GM18868 (cell line): Measurements from ENCODE around the gene MAP3K20.
A peak's percentile ranks its signal among the peaks of the same experiment; 100 is the strongest.
"Not testable (repeated sequence)": the region's sequence is repeated elsewhere in the genome, so short reads cannot be mapped to it uniquely, and the experiment has no call there.

Source experiments
- ATAC-seq: cut with Tn5 transposase; IDR thresholded peaks from one replicate; pipeline ENCODE4 v1.9.1; 2021; ENCODE audit warnings: mild to moderate bottlenecking, moderate library complexity; ENCODE audit not compliant: unreplicated experiment

The MAP3K20 gene

DNA sequence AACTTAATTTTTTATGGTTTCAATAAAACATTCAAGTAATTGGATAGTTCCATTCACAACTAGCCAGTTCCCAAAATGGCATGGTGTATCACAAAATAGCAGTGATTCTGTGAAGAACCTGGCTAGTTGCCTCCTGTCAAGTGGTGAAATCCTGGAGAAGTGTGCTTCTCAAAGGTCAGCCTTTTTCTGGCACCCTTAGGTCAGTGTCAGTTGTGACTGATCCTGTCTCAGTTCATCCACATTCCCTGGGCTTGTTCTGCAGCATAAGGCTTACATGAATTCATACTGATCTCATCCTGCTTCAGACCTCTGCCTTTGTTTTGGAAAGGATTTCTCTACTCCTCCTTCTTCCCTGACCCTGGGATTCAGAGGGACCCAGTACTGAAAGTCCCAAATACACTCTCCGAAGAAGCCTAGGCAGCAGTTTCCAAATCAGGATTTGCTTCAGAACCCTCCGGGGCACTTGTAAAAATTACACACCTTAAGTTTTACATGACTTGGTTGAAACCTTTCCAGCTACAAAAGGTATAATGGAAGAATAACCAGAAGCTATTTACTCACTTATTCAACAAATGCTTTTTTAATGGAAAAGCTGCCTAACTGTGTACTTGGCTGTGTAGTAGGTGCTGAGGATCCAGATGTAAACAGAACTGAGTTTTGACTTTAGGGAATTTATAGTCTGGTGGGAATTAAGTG, 11.0 kb downstream of the MAP3K20 start:
- ATAC-seq: no peak

DNA sequence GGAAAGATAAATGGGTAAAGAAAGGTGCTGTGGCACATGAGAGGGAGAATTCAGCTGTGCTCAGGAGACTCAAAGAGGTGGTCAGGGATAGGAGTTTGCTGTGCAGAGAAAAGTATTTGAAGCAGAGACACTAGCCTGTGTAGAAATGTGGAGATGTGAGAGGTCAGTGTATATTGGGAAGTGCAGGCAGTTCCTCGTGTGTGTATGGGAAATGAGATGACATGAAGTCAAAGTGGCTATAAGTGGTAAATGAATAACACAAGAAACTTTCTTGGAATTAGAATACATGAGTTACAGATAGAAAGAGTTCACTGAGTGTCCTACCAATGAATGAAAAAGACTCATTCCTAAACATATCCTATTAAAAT, 11.6 kb downstream of the MAP3K20 start:
- ATAC-seq: no peak

DNA sequence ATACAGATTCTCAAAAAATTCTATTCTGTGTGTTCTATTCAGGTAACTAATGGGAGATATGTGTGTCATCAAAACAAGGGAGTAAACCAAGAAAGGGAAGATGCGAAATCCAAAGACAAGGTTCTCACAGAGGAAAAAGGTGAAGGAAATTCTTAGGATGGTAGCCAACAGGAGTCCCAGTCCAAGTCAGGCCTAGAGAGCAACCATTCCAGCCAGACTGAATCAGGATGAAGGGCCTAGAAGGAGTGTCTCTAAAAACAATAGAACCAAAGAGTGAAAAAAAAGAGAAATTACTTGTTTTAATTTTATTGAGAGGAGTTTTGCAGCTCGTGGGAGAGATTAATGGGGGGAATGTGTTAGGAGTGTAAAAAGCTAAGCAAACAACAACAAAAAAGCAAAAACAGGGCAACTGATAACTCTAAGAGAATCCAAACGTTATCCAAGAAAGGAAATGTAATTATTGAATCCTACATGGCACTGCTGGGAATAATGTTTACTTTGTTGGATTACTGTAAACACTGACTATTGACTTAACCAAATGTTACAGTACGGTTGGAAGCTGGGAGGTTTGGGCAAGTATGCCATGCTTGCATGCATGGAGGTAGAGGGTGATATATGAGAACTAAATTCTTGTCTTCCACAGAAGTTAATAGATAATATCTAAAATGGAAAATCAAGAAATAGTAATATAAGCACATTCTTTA, 12.3 kb downstream of the MAP3K20 start:
- ATAC-seq: no peak

DNA sequence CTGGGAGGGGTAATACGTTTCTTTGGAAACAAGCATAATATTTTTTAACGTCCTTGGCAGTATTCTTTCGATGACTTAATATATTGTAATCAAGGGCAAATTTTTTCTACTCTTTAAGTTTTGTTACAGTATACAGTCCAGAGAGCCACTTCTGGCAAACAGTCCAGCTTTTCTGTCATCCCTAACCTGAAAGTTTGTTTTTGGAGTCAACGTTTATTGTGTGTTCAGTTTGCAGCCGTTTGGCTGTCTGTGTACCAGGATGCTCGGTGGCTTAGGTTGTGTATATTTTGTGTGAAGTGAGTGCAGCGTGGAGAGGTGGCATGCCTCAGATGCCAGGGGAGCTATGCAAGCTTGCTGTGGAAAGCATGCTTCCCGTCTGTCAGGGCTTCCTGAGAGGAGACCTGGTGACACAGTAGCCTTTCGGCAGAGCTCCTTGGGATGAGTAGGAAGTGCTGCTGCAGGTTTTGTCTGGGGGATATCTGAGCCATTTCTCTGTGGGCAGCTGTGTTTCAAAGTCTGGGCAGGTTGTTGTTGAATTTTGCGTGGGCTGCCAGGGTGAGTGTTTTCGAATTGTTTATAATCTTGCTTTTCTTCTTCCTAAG, 14.7 kb downstream of the MAP3K20 start:
- no peak for ATAC-seq

DNA sequence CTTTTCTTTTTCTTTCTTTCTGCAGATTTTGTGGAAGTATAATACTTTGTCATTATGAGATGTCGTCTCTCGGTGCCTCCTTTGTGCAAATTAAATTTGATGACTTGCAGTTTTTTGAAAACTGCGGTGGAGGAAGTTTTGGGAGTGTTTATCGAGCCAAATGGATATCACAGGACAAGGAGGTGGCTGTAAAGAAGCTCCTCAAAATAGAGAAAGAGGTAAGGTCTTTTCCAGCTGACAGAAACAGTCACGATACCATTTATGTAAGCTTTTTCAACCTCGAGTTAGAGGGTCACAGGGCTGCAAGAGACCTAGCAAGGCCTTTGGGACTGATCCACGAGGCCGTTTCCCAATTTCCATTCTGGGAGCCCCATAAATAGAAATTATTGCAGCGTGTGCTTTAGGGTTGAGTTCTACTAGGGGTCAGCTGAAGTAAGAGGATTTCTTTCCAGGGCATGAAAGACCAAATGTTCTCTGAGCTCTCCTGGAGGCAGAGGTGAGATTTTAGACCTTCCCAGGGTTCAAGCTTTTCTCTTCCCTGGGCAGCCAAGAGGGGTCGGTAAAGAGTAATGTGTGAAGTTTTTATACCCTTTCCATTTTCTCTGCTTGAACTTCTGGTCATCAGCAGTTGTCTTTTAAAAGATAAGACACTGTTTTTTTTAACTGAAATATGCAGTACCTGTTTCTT, 15.5 kb downstream of the MAP3K20 start:
- ATAC-seq: no peak

DNA sequence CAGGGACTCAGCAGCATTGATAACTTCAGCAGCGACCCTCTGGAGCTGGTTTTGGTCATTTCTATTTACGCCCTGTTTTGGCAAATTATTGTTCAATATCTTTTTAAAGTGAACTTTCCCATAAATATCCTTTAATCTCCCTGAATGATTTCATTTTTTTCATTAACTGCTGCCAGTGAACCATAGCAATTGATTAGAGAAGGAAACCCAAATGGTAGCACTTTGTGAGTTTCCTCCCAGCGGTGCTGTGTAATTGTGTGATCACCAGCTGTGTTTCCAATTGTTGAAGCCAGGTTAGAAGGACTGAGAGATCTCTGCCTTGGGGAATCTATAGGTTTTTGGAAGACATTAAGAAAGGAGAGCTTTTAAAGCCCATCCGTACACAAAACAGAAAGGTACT, 16.3 kb downstream of the MAP3K20 start:
- no peak for ATAC-seq

DNA sequence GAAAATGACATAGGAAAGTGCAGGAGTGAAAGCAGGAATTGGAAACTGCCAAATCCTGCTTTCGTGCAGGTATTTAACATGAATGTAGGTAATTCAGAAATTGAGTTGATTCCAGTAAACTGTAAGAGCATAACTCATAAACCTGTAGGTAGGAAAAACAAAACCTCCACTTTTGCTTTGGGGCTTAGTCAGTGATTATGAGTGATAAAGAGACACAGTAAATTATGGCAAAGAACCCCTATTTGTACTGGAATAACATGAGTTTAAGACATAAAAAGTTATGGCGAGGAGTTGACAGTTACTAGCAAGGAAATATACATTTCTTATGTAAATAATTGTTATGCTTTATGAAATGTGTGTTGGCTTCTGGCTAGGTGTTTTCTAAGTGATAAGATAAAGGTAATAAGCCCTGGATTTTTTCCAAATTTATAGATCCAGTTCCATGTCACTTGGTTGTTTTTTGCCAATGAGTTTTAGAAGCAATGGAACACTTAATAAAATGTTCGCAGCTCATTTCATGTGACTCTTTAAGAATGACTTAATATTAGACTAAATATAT, 17.3 kb downstream of the MAP3K20 start:
- ATAC-seq: no peak

DNA sequence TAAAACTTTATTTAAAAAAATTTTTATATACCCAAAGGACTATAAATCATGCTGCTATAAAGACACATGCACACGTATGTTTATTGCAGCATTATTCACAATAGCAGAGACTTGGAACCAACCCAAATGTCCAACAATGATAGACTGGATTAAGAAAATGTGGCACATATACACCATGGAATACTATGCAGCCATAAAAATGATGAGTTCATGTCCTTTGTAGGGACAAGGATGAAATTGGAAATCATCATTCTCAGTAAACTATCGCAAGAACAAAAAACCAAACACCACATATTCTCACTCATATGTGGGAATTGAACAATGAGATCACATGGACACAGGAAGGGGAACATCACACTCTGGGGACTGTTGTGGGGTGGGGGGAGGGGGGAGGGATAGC, 18.0 kb downstream of the MAP3K20 start:
- not testable (repeated sequence) for ATAC-seq

DNA sequence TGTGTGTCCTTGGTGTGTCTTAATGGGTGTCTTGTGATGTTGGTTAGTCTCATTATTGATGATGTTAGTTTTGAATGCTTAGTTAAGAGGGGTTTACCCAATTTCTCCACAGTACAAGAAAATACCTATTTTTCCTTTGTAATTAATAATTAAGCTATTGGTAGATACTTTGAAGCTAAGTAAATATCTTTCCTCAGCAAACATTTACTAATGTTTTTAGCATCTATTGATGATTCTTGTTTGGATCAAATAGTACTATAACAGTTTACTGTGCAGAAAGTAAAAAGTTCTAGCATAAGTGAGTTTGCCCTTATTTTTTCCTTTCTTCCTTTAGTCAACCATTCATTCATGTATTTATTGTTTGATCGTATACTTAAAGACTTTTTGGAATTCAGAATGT, 19.1 kb downstream of the MAP3K20 start:
- ATAC-seq: no peak

DNA sequence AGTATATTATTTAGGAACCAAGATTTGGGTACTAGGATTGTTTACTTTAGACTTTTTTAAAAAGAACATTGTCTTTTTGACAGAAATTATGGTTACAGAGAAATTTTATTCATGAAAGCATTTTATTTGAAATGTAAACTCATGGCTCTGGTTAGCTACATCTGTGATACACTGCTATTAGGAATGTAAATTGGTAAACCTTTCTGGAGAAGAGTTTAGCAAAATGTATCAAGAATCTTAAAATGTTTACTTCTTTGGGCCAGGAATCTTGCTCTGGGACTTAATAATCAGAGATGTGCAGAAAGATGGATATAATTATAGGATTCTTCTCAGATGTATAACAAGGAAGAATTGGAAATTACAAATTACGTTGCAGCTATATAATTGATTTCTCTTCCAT, 19.7 kb downstream of the MAP3K20 start:
- no peak for ATAC-seq

DNA sequence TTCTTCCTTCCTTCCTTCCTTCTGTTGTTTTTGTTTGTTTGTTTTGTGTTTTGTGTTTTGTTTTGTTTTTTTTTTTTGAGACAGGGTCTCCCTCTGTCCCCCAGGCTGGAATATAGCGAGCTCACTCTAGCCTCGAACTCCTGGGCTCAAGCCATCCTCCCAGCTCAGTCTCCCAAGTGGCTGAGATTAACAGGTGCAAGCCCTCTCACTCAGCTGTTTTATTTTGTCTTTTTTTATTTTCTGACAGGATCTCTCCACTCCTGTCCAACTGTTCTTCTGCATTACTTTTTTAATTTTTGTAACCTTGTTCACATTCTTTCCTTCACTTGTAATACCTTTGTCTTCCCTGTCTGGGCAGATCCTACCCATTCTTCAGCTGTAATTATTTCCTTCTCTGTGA, 23.6 kb downstream of the MAP3K20 start:
- no peak for ATAC-seq

DNA sequence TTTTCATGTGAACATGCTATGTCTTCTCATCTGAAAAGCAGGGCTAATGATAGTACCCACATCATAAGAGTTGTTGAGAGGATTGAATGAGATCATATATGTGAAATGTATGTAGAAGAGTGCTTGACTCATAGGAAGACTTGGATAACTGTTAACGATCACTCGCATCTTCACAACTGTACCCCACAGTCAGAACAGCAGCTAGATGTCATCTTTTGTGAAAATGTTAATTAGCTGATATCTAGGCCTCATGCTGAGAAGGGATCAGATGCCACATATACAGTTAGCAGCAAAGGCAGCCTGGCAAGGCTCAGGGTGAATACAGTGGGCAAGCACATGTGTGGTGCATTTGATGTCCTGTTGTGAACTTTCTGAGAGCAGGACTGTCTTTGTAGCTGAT, 24.2 kb downstream of the MAP3K20 start:
- ATAC-seq: no peak

DNA sequence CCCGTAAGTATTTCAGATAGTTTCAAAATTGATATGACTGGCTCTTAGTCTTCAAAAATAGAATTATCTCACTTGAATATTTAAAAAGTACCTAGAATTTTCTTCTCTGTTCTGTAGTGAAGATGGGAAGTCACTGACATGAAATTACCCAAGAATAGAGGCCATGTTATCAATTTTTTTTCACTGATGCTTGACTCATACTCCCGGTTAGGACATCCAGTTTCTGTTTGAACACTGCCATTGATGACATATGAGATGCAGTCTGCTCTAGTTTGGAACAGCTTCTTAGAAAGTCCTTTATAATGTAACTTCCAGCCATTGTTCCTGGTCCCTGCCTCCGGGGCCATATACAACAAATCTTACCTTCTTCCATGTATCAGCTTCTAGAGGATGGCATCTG, 26.0 kb downstream of the MAP3K20 start:
- peak; percentile 93 for ATAC-seq

DNA sequence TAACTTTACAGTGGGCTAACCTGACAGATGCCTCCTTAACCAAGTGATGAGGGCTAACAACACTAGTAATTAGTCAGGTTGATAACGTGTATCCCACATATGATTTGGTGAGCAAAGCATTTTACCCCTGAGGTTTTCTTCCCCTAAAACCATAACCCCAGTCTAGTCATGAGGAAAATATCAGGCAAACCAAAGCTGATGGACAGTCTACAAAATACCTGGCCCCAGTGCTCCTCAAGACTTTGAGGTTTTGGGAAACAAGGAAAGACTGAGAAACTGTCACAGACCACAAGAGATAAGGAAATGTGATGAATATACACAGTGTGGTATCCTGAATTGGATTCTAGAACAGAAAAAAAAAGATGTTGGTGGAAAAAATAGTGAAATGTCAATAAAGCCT, 28.5 kb downstream of the MAP3K20 start:
- ATAC-seq: no peak

DNA sequence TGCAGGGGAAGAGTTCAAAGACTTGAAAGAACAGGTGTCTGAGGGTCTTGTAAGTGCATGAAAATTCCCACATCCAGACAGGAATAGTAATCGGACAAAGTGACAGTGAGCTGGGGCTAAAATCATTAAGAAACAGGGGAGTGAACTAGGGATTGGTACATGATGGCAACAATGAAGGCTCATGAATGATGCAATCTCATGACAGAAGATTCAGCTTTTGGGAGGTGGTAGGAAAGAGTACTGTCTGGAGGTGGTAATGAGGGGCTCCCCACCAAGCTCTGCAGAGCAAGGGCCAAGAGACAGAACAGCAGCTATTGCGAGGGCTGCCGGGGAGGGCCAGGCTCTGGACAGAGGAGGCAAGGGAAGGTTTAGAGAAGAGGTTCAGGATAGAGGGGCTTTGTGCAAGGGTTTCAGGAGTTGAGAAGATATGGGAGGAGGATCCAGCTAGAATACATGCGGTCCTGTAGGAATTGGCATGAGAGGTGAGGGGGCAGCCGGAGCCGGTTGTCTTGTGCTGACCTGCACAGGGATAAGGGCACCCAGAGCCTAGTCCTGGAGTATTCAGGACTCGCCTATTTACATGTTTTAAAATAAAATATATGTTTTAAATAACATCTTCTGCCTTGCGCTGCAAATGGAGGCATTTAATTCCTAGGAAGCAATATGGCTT, 31.4 kb downstream of the MAP3K20 start:
- no peak for ATAC-seq

DNA sequence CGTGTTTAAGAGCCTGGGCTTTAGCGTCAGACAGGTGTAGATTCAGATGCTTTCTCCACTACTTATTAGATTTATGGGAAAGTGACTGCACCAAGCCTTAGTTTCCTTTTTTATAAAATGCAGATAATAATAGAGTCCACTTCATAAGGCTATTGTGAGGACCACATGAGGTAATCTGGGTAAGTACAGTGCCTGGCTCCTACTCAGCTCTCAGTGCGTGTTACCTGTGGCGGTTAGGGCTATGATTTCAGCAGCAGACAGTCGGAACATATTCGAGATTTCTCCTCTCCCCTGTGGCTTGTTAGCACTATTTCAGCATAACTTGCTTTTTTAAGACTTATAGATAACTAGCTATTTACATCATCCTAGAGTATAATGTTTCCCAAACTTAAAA, 32.0 kb downstream of the MAP3K20 start:
- no peak for ATAC-seq

DNA sequence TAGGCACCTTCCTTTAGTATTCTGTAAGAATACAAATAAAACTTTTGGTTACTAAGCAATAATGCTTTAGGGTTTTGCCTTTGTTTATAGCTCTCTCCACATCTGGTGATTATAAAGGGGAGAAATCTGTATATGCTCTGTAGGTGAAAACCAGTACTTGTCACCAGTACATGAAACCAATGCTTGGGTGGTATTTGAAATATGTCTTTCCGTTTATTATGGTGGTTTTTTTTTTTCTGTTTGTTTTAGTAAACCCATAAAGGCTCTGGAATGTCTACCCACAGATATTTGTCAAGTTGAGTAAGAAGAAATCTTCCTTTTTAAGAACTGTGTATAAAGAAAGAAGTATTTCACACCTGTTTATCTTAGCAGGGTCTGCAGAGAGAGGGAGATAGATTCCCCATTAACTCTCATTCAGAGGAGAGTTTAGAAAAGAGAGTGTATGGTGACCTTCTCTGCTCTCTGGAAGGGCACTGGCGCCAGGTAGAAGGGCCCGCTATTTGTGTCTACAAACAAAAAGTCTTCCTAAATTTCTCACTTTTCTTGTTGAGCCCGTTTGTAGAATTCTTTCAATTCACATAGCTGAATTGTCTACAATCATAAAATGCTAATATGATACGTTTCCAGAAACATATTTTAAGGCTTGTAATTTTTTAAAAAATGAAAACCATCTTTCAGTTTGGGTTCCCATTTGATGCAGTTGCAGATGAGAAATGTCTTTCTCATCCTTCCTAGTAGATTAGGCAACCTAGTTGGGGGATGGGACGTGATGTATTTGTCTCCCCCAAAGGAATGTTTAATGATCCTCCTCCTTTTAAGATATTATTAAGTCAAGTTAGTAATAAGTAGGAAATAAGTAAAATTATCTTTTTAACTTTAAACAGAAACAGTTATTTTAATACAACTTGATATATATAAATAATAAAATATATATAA, 33.9 kb downstream of the MAP3K20 start:
- no peak for ATAC-seq

DNA sequence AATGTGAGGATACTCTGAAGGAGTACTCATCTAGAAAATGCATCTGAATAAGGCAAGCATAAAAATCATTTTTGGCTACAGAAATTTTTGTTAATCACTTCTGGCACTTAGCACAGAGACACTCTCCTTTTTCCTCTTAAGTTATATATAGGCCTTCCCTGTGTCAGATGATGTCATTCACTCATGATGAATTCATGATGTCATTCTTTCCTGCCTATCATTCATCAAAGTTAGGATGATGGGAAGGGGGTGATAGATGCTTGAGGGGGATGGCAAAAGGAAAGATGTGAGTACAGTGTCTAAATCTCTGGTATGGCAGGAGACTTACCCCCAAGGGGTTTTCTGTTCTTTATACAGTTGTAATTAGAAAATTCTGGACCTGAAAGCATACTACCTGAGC, 42.0 kb downstream of the MAP3K20 start:
- no peak for ATAC-seq

DNA sequence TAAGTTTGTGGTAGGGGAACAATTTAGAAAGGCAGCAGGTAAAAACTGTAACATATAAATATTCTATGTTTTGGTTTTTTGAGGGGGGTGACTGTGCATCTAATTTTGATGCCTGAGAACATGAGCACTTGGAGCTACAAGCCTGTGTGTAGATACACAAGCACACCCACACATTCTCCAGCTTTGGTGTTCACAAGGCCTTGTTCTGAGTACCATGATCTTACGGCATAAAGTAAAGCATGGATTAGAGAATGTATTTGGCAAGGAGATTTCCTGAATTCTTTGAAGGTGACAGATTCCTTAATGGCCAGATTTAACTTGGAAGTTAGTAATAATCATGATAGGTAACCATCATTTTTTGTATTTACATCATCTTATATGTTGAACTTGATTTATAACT, 42.7 kb downstream of the MAP3K20 start:
- ATAC-seq: no peak
